ENCODE measurements around the gene WBP4. TPM values are rescaled to one million over a fixed set of nuclear protein-coding genes. Genes with fewer than 3 reads are reported as not detected.

WBP4 gene
- total and polyA plus RNA-seq, 2 of the 13 experiments (the other 11 are each of a cell fraction or from before 2014, with no cell fraction given), result 6.7 to 11.7 TPM

DNA sequence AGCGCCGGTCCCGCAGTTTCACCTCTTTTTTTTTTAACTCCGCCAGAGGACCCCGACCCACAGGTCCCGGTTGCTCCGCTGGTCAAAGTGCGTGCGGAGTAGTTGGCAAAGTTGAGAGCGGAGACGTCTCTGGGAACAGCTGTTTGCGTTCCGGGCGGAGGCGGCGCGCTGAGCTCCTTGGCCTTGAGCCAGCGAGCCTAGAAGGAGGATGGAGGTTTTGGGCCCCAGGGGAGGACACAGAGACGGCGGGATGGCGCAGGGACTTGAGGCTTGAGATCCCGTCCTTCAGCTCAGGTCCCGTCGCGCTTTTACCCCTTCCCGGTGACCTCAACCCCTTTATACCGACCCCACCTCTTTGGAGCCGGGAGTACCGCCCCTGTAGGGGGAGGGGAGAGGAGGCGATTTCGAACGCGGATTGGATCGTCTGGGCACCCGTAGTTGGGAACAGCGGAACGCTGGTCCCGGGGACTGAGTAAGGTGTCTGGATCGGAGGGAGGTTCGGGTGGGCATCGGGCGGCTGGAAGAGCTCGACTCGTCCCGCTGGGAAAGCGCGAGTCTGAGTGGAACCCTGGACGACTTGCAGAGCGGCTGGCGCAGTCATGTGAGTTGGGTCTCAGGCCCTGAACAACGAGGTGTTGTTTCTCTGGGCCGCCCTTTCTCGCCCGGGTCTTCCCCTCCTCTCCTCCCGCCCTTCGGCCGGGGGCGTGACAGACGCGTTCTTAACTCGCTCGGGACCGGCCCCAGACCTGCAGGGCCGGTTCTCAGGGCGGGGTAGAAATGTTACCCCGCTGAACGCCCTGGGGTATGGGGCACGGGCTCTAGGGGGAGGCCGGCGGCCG, at the start of gene WBP4 (continued):
- TF ChIP-seq, protein P1, sequence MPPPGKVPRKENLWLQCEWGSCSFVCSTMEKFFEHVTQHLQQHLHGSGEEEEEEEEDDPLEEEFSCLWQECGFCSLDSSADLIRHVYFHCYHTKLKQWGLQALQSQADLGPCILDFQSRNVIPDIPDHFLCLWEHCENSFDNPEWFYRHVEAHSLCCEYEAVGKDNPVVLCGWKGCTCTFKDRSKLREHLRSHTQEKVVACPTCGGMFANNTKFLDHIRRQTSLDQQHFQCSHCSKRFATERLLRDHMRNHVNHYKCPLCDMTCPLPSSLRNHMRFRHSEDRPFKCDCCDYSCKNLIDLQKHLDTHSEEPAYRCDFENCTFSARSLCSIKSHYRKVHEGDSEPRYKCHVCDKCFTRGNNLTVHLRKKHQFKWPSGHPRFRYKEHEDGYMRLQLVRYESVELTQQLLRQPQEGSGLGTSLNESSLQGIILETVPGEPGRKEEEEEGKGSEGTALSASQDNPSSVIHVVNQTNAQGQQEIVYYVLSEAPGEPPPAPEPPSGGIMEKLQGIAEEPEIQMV (CRISPR knock-in tag; IDR thresholded peaks at IDR 0.05; ENCODE audit: low read depth), result peak; percentile 61; the same call in 1 of the 2 replicates
- TF ChIP-seq ZFP1 (CRISPR knock-in tag; IDR thresholded peaks at IDR 0.05) (no peak), ZNF121 (CRISPR knock-in tag; IDR thresholded peaks at IDR 0.05) (peak; percentile 37), SRSF4 (IDR thresholded peaks at IDR 0.05; ENCODE audit: low read depth, low read length, poor library complexity, severe bottlenecking) (no peak), HNRNPL (IDR thresholded peaks at IDR 0.05; ENCODE audit: low read depth, low read length) (peak; percentile 19; the same call in 1 of the 2 replicates), NFRKB (IDR thresholded peaks at IDR 0.05) (no peak), CREM (IDR thresholded peaks at IDR 0.05) (peak; percentile 41; the same call in 1 of the 2 replicates), CREM (CRISPR knock-in tag; IDR thresholded peaks at IDR 0.05) (no peak), NR2F6 (IDR thresholded peaks at IDR 0.05) (peak; percentile 74; the same call in 1 of the 2 replicates), NR2F6 (CRISPR knock-in tag; IDR thresholded peaks at IDR 0.05) (peak; percentile 76), SMC3 (IDR thresholded peaks at IDR 0.05; ENCODE audit: low read length) (no peak), GATAD1 (CRISPR knock-in tag; IDR thresholded peaks at IDR 0.05) (peak; percentile 90), TEAD2 (CRISPR knock-in tag; IDR thresholded peaks at IDR 0.05) (no peak), ZNF816 (CRISPR knock-in tag; IDR thresholded peaks at IDR 0.05; ENCODE audit: borderline replicate concordance) (peak; percentile 68), ZNF678 (CRISPR knock-in tag; IDR thresholded peaks at IDR 0.05) (no peak), EZH2 (conservative IDR thresholded peaks at IDR 0.05; ENCODE audit: low read depth, low read length) (no peak)
- TF ChIP-seq, protein P2, sequence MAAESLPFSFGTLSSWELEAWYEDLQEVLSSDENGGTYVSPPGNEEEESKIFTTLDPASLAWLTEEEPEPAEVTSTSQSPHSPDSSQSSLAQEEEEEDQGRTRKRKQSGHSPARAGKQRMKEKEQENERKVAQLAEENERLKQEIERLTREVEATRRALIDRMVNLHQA (CRISPR knock-in tag; IDR thresholded peaks at IDR 0.05), result no peak
- TF ChIP-seq, protein P3, sequence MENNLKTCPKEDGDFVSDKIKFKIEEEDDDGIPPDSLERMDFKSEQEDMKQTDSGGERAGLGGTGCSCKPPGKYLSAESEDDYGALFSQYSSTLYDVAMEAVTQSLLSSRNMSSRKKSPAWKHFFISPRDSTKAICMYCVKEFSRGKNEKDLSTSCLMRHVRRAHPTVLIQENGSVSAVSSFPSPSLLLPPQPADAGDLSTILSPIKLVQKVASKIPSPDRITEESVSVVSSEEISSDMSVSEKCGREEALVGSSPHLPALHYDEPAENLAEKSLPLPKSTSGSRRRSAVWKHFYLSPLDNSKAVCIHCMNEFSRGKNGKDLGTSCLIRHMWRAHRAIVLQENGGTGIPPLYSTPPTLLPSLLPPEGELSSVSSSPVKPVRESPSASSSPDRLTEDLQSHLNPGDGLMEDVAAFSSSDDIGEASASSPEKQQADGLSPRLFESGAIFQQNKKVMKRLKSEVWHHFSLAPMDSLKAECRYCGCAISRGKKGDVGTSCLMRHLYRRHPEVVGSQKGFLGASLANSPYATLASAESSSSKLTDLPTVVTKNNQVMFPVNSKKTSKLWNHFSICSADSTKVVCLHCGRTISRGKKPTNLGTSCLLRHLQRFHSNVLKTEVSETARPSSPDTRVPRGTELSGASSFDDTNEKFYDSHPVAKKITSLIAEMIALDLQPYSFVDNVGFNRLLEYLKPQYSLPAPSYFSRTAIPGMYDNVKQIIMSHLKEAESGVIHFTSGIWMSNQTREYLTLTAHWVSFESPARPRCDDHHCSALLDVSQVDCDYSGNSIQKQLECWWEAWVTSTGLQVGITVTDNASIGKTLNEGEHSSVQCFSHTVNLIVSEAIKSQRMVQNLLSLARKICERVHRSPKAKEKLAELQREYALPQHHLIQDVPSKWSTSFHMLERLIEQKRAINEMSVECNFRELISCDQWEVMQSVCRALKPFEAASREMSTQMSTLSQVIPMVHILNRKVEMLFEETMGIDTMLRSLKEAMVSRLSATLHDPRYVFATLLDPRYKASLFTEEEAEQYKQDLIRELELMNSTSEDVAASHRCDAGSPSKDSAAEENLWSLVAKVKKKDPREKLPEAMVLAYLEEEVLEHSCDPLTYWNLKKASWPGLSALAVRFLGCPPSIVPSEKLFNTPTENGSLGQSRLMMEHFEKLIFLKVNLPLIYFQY (CRISPR knock-in tag; IDR thresholded peaks at IDR 0.05; ENCODE audit: borderline replicate concordance), result 0 out of 2 replicates have a peak, but pooled peaks have one; percentile 65
- TF ChIP-seq, protein P4, sequence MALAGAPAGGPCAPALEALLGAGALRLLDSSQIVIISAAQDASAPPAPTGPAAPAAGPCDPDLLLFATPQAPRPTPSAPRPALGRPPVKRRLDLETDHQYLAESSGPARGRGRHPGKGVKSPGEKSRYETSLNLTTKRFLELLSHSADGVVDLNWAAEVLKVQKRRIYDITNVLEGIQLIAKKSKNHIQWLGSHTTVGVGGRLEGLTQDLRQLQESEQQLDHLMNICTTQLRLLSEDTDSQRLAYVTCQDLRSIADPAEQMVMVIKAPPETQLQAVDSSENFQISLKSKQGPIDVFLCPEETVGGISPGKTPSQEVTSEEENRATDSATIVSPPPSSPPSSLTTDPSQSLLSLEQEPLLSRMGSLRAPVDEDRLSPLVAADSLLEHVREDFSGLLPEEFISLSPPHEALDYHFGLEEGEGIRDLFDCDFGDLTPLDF (CRISPR knock-in tag; IDR thresholded peaks at IDR 0.05), result no peak
- TF ChIP-seq, protein P5, sequence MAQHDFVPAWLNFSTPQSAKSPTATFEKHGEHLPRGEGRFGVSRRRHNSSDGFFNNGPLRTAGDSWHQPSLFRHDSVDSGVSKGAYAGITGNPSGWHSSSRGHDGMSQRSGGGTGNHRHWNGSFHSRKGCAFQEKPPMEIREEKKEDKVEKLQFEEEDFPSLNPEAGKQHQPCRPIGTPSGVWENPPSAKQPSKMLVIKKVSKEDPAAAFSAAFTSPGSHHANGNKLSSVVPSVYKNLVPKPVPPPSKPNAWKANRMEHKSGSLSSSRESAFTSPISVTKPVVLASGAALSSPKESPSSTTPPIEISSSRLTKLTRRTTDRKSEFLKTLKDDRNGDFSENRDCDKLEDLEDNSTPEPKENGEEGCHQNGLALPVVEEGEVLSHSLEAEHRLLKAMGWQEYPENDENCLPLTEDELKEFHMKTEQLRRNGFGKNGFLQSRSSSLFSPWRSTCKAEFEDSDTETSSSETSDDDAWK (CRISPR knock-in tag; IDR thresholded peaks at IDR 0.05), result no peak
- TF ChIP-seq, protein P6, sequence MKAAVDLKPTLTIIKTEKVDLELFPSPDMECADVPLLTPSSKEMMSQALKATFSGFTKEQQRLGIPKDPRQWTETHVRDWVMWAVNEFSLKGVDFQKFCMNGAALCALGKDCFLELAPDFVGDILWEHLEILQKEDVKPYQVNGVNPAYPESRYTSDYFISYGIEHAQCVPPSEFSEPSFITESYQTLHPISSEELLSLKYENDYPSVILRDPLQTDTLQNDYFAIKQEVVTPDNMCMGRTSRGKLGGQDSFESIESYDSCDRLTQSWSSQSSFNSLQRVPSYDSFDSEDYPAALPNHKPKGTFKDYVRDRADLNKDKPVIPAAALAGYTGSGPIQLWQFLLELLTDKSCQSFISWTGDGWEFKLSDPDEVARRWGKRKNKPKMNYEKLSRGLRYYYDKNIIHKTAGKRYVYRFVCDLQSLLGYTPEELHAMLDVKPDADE (CRISPR knock-in tag; IDR thresholded peaks at IDR 0.05), result no peak

Measured in HepG2 (cell line).